ENCODE results near the gene USP7.
"Not testable (repeated sequence)": the region's sequence is repeated elsewhere in the genome, so short reads cannot be mapped to it uniquely, and the experiment has no call there.

USP7 gene

GRCh38 chr16:8898660-8899318, 64.9 kb downstream of the USP7 start:
- no peak for DNase-seq

GRCh38 chr16:8894736-8895334, 68.9 kb downstream of the USP7 start:
- no peak for DNase-seq

DNA sequence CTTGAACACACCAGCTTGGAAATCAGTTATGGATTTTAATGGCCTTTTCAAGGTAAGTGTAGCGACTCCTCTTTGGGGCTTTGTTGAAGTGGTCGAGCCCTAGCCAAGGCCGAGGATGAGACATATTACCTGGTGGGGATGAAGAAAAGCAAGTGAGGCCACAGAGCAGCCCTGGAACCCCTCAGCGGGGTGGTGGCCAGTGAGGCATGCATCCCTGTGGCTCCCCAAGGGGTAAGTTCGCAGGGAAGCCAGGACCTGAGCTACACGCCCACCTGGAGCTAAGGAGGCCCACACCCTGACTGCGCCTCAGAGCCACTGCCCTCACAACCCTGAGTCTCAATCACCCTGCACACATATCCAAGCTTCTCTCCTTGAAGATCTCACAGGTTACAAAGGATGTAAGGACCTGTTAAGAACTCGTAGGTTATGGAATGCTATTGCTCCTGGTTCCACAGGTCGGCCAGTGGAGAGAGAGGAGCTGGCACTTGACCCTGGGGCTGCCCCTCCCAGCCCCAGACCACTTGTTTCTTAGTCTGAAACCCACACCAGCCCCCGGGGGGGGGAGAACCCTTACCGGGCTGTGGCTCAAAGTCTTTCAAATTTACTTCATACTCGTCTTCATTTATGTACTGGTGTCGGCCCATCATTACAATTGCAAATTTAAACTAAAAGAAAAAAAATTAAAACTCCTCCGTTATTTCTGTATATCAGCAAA, 69.6 kb downstream of the USP7 start:
- DNase-seq = no peak

- no peak for DNase-seq
These were observed 70.3 kb downstream of the USP7 start for GRCh38 chr16:8893426-8893825.

DNA sequence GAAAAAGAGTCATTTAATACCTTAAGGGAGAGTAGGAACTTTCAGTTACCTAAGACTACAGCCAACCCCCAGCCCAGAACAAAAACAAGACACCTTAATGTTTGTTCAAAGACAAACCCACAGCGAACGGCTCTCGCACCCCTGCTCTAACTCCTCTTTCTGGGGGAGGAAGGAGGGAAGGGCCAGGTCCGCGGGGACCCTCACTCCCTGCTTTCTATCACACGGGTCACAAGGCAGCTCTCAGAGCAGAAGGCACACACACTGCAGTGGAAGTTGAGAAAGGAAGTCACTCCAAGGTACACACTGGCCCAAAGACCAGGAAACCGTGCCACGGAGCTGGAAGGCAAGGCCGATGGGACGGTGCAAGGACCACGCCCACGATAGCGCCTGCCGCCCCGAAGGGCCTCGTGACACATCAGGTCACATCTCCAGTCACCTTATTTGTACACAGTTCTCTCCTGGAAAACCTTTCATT, 71.6 kb downstream of the USP7 start:
- no peak for DNase-seq

DNA sequence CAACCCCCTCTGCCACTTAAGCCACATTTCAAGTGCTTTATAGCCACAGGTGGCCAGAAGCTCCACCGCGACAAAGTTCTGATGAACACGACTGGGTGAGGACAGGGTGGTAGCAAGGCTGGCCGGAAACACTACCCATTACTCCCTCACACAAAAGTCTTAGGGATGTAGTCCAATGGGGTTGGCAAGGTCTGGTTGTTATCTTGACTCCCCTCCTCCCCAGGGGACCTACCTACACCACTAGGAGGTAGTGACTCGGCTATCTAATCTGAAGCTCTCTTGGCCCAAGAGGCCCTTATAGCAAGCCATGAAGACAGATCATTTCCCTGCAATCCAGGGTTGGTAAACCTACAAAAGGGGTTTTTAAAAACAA, 73.2 kb downstream of the USP7 start:
- no peak for DNase-seq

GRCh38 chr16:8889893-8890548, 73.7 kb downstream of the USP7 start:
- no peak for DNase-seq

GRCh38 chr16:8888951-8889892, 74.5 kb downstream of the USP7 start:
- DNase-seq = no peak

GRCh38 chr16:8887952-8888560, 75.7 kb downstream of the USP7 start:
- DNase-seq = no peak

DNA sequence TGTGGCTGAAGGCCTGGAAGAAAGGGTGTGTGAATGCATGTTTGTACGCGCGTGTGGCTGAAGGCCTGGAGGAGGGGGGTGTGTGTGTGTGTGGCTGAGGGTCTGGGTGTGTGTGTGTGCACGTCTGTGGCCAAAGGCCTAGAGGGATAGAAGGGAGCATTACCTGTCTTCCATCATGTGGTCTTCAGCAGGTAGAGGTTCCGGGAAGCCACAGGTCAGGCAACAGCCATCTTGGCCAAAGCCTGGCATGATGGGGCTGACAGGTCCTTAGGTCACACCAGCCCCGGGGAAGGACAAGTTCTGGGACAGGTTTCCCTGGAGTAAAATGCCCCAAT, 76.3 kb downstream of the USP7 start:
- DNase-seq = no peak

GRCh38 chr16:8886593-8887430, 76.9 kb downstream of the USP7 start:
- DNase-seq = no peak

DNA sequence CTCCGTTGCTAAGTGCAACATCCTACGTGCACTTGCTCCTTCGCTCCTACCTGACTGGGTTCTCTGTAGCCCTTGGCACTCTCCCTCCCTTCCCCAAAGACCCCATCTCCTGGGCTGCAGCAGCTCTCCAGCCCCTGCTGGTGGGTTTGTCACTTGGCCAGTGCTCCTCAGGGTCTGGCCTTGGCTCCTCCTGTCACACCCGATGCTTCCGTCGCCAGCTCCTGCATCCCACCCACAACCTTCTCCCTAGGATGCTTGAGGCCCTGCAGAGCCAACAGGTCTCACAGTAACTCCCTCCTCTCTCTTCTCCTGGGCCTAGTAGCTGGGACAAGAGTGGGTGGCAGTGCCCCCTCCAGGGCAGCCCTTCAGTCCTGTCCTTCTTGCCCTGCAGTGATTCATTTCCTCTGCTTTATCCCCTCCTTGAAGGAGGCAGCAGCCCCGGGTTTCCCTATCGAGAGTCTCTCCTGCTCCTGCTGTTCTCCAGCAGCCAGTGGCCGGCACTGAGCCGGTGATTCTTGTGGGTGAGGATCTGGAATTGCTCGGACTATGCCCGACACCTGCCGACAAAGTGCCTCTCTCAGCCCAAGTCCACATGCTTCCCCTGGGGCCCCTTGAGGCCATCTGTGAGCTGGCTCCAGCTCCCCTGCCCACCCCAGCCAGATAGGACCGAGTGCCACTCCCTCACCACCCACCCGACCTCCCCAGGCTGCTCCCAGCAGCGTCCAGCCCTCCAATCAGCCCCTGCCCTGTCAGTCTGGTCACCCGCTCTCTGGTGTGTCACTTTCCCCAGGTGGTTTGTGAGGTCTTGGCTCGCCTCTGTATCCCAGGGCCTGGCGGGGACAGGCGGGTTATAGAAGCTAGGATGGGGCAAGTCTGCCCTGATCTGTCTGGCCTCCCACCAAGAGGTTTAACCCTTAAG, 77.8 kb downstream of the USP7 start:
- no peak for DNase-seq

DNA sequence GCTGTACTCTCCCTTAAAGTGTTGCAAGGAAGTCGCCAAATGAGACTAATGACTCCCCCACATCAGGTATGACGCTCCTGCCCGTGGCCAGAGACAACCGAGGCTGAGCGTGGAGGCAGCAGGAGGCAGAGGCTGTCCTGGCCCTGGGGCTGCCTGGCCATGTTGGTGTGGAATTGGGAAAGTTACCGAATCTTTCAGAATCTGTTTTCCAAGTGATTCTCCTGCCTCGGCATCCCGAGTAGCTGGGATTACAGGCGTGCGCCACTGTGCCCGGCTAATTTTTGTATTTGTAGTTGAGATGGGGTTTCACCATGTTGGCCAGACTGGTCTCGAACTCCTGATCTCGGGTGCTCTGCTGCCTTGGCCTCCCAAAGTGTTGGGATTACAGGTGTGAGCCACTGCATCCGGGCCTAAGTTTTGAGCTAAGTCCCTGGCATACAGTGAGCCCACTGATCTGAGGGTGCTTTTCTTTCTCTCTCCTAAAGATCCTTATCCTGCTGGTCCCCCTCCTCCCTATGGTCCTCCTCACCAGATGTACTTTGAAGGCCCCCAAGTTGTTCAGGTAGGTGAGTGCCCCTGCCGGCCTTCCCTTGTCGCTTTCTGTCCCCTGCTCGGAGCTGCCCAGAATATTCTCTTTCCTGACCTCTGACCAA, 80.9 kb downstream of the USP7 start:
- DNase-seq = no peak

DNA sequence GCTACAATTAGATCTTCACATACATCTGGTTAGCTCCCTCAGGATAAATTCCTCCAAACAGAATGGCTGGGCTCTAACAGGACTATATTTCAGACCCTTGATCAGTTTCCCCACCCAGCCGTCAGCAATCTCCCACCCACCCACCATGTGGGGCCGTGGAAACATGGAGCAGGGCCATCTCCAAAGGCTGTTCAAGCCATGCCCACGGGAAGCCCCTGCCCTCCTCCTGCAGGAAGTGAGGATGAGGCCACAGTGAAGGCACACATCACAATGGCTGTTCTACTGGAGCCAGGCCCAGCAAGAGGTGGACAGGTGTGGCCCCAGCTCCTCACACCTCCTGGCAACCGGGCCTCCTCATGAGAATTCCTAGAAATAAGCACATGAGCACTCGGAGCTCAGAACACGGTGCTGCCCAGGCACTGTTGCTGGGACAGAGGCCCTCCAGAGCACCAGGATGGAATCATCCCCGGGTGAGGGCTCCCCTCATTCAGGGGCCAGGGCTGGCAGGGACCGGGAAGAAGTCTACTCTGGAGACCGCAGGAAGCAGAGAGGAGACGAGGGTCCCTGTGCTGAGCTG, 81.6 kb downstream of the USP7 start, which contains the start of gene LITAFD:
Gene LITAFD, plus strand, starts transcription at position 311 of the 577 bp plus-strand sequence. CDS start 2,005 bp downstream, outside the sequence.
- DNase-seq = no peak

DNA sequence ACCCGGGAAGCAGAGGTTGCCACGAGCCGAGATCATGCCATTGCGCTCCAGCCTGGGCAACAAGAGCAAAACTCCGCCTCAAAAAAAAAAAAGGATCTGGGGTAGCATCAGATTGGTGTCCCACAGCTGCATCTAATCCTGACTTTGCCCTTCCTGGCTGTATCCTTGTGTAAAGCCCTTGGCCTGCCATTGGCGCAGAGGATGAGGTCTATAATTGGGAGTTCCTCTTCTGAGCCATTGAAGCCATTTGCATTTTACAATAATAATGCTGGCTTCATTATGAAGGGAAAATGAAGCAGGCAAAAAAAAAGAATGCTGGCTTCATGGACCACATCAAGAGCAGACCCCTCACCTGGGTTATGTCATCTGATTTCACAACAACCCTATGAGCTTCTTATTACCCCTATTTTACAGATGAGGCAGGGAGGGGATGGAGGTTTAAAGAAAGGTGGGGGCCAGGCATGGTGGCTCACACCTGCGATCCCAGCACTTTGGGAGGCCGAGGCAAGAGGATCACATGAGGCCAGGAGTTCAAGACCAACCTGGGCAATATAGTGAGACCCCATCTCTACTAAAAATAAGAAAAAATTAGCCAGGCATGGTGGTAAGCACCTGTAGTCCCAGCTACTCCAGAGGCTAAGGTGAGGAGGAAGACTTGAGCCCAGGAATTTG, 82.7 kb downstream of the USP7 start:
- DNase-seq = no peak

GRCh38 chr16:8878523-8878911, 85.2 kb downstream of the USP7 start:
- DNase-seq = no peak

DNA sequence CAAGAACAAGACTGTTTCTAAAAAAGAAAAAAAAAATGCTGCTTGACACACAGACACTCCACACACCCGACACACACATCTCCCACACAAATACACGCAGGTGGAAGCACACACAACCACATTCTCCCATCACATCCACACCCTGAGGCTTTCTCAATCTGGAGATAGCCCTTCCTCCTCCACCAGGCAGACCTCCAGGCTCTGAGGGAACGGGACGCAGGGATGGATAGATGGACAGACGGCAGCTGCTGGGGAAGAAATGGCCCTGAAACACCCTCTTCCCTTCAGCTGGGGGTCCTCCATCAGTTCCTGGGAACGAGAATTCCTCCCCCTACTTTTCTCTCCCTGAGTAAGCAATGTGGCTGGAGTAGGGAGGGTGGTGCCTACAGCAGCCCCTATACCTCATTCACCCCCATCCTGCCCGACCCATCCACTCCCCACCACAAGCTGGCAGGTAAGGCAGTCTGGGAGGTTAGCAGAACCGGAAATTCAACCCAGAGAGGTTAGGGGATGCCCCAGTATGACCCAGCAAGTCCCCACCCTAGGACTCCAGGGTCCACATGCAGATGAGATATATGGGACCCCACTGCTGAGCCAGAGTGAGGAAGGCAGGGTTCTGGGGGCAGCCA, 85.7 kb downstream of the USP7 start:
- no peak for DNase-seq

DNA sequence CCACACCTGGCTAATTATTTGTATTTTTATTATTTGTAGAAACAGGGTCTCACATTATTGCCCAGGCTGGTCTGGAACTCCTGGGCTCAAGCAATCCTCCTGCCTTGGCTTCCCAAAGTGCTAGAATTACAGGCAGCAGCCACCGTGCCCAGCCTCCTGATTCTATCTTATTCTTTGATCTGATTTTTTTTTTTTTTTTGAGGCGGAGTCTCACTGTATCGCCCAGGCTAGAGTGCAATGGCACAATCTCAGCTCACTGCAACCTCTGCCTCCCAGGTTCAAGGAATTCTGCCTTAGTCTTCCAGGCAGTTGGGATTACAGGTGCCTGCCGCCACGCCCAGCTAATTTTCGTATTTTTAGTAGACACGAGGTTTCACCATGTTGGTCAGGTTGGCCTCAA, 88.4 kb downstream of the USP7 start:
- DNase-seq = not testable (repeated sequence)

Data from NCI-H510A (cell line).